AG09309 (cell line): Measurements from ENCODE around the gene KDM1B.

Source experiments
- DNase-seq: peaks from one replicate; pipeline ENCODE4 v3.0.0-alpha.2; 2010; ENCODE audit warnings: low read depth
- H3K4me3 ChIP-seq: 2 replicates; pipeline ENCODE4 v1.5.1; 2011; ENCODE audit warnings: mild to moderate bottlenecking, low read depth, low read length, moderate library complexity; ENCODE audit not compliant: control insufficient read depth
- CTCF ChIP-seq: IDR thresholded peaks from 2 replicates; pipeline ENCODE4 v1.5.1; 2011; ENCODE audit warnings: mild to moderate bottlenecking, low read depth, low read length, inconsistent platforms; ENCODE audit not compliant: insufficient read depth, control insufficient read depth; ENCODE audit errors: missing control alignments

The KDM1B gene

DNA sequence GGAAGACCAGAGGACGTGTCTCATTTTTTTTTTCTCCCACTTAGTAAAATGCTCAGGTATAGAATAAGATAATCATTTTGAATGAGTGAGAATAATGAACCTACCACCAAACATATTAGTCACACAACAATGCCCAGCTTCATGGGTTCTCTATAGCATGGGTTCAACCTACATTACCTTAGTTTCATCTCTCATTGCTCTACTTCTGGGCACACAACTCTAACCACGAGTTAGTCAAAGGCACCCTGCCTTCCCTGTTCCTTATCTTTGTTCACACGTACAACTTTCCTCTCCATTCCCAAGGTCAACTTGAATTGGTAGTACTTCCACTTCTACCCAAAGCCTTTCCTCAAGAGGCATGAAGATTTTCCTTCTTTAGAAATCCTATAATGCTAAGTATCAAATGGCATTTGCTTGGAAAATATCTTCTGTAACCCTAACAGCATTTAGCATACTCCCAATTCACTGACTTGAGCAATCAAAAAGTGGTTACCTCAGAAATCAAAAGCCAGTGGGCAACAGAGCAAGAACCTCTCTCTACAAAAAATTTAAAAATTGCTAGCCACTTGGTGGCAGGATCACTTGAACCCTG is 88.2 kb downstream of the KDM1B start:
- no peak for DNase-seq
- TF ChIP-seq CTCF: no peak
- H3K4me3 ChIP-seq: no peak overlapping the region

DNA sequence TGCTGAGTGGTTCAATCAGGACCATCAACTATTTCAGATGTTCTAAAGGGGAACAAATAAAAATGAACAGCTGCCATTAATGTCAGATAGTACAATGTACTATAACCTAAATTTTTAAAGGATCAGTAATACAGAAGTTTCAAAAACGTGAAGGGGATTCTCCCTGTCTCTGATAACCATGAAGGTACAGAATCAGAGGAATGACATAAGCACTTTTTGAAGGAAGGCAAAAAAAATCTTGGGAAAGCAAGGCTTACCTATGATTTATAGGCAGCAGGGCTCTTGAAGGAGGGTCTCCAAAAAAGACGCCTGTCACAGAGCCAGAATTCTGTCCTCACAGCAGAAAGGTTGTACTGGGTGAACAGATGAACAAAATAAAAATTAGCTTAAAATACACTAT is 89.0 kb downstream of the KDM1B start:
- DNase-seq: no peak
- no peak for TF ChIP-seq CTCF

DNA sequence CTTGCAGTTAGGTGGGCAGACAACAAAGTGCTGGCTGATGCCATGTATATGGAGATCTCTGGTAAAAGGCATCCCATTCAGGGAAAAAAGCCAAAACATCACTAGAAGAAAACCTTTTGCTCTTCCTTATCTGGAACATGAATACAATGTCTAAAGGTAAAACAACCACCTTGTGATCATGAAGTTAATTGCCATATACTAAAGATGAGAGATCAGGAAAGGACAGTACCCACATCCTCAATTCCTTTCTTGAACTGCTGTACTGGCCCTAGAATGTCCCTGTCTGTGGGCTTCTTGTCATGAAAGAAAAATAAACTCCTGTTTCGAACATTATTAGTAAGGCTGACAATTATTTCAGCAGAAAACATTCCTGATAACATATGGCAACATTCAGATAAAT is 89.9 kb downstream of the KDM1B start:
- TF ChIP-seq CTCF: no peak
- H3K4me3 ChIP-seq: no peak overlapping the region

More for the DNA sequence above, 89.0 kb downstream of the KDM1B start:
- no peak overlapping the region for H3K4me3 ChIP-seq

DNA sequence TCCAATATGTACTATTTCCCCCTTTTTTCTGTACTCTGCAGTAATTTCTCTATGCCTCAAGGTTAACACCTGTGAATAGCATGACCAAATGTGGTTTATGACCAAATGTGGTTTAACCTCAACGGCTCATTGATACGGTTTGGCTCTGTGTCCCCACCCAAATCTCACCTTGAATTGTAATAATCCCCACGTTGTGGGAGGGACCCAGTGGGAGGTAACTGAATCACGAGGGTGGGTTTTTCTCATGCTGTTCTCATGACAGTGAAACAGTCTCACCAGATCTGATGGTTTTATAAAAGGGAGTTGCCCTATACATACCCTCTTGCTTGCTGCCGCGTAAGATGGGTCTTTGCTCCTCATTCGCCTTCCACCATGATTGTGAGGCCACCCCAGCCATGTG is 90.4 kb downstream of the KDM1B start:
- no peak for DNase-seq
- H3K4me3 ChIP-seq: no peak overlapping the region
- TF ChIP-seq CTCF: no peak

More for the DNA sequence above, 89.9 kb downstream of the KDM1B start:
- DNase-seq: no peak

DNA sequence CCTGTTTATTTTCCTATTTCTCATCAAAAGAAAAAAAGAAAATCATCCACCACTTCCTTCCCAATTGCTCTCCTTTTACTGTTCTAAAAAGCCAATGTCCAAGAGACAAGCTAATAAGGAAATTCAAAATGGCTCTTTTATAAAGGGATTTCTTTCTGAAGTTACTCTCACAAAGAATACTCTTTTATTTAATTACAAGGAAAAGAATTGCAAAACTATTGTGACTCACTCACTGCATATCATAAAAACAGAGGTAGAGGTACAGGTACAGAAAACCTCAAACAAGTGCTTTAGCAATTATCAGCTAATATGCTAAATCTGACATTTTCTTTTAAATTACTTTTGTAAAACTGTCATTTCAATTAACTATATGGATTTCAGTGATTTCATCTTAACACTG is 91.0 kb downstream of the KDM1B start:
- no peak overlapping the region for H3K4me3 ChIP-seq
- no peak for TF ChIP-seq CTCF
- no peak for DNase-seq

DNA sequence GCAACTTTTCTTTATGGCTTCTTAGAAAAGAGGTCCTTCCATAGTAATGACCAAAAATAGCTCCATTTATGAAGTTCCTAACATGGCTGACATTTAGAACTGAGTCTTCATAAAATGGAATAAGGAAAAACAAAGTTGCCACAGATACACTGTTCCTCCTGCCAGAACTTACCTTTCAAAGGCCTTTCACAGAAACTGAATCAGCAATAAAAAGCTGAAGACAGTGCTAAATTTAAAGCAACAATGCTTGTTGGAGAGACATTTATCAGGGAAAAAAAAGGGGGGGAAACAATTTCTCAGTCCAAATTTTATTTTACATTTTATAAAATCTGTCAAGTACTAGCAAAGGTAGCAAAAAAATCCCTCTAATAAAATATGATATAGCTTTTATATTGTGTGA is 91.8 kb downstream of the KDM1B start:
- H3K4me3 ChIP-seq: no peak overlapping the region
- no peak for TF ChIP-seq CTCF
- DNase-seq: no peak

DNA sequence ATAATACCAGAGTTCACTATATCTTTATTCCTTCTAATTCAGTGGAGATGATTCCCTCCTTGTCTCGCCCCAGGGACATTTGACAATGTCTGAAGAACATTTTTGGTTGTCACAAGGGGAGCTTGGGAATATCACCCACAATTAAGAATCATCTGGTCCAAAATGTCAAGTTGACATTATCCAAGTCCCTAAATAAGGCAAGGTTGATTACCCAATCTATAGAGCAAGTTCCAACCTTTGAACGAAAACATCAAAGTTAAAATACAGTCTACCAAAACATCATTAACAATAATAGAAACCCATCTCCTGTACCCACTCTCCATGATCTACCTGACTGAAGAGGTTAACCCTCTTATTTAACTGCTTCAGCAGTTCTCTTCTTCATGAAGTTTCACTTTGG is 93.5 kb downstream of the KDM1B start:
- TF ChIP-seq CTCF: no peak

More for the DNA sequence above, 93.5 kb downstream of the KDM1B start:
- no peak for DNase-seq
- no peak overlapping the region for H3K4me3 ChIP-seq
